WERI-Rb-1 (cell line): Measurements from ENCODE around the gene SEMA4D.

ENCODE experiments used
- DNase-seq: peaks from one replicate; pipeline ENCODE4 v3.0.0-alpha.2; 2020
- H3K27ac ChIP-seq: fragments of 250-450 bp; sonication (Bioruptor Pico); 2 replicates; pipeline ENCODE4 v1.5.1; 2020; ENCODE audit warnings: mild to moderate bottlenecking, moderate library complexity
- H3K27me3 ChIP-seq: fragments of 250-450 bp; sonication (Bioruptor Pico); 2 replicates; pipeline ENCODE4 v1.5.1; 2021; ENCODE audit warnings: mild to moderate bottlenecking, low read depth, moderate library complexity; ENCODE audit not compliant: insufficient read depth, severe bottlenecking
- H3K36me3 ChIP-seq: fragments of 250-450 bp; sonication (Bioruptor Pico); 2 replicates; pipeline ENCODE4 v1.5.1; 2020; ENCODE audit warnings: mild to moderate bottlenecking, moderate library complexity
- H3K4me3 ChIP-seq: 2 replicates; pipeline ENCODE4 v1.5.1; 2011; ENCODE audit warnings: low read depth, mild to moderate bottlenecking, control low read depth, low read length
- H3K9me3 ChIP-seq: fragments of 250-450 bp; sonication (Bioruptor Pico); 2 replicates; pipeline ENCODE4 v1.5.1; 2021; ENCODE audit warnings: mild to moderate bottlenecking, moderate library complexity; ENCODE audit not compliant: severe bottlenecking
- CTCF ChIP-seq: IDR thresholded peaks from 2 replicates; pipeline ENCODE4 v1.5.1; 2011; ENCODE audit warnings: low read depth, mild to moderate bottlenecking, control low read depth, inconsistent platforms, low read length

The SEMA4D gene

GRCh38 chr9:89357331-89358197 lies 140.3 kb downstream of the SEMA4D start:
- H3K36me3 ChIP-seq, result peaks cover 67% of the 10 kb centered on the region
- TF ChIP-seq CTCF, result no peak
- no peaks in the 10 kb centered on the region for H3K27me3 ChIP-seq
- H3K27ac ChIP-seq, result no peak overlapping the region
- H3K4me3 ChIP-seq, result no peak overlapping the region
- DNase-seq, result no peak
- no peaks in the 10 kb centered on the region for H3K9me3 ChIP-seq

GRCh38 chr9:89356782-89357181 lies 141.1 kb downstream of the SEMA4D start:
- no peaks in the 10 kb centered on the region for H3K9me3 ChIP-seq
- H3K27me3 ChIP-seq, result no peaks in the 10 kb centered on the region
- no peak for TF ChIP-seq CTCF
- H3K27ac ChIP-seq, result no peak overlapping the region
- H3K36me3 ChIP-seq, result peaks cover 69% of the 10 kb centered on the region
- H3K4me3 ChIP-seq, result no peak overlapping the region
- no peak for DNase-seq

- peaks cover 77% of the 10 kb centered on the region for H3K36me3 ChIP-seq
- no peaks in the 10 kb centered on the region for H3K9me3 ChIP-seq
- TF ChIP-seq CTCF, result no peak
- H3K4me3 ChIP-seq, result no peak overlapping the region
- H3K27me3 ChIP-seq, result no peaks in the 10 kb centered on the region
- H3K27ac ChIP-seq, result no peak overlapping the region
- DNase-seq, result no peak
Observed at GRCh38 chr9:89354471-89354870, 143.4 kb downstream of the SEMA4D start.

- Histone ChIP-seq H3K9me3 (no peaks in the 10 kb centered on the region), H3K27me3 (no peaks in the 10 kb centered on the region), H3K4me3 (no peak overlapping the region), H3K36me3 (peaks cover 78% of the 10 kb centered on the region), H3K27ac (no peak overlapping the region)
- no peak for TF ChIP-seq CTCF
- no peak for DNase-seq
Observed at GRCh38 chr9:89353989-89354388, 143.9 kb downstream of the SEMA4D start.

GRCh38 chr9:89352874-89353649 lies 144.9 kb downstream of the SEMA4D start:
- Histone ChIP-seq H3K9me3 (no peaks in the 10 kb centered on the region), H3K36me3 (peaks cover 80% of the 10 kb centered on the region), H3K27ac (no peak overlapping the region), H3K27me3 (no peaks in the 10 kb centered on the region), H3K4me3 (no peak overlapping the region)
- DNase-seq, result no peak
- no peak for TF ChIP-seq CTCF
